Right hindlimb (tissue), 1 donor: ENCODE measurements around the gene MTRF1L.
"Not testable (repeated sequence)": the region's sequence is repeated elsewhere in the genome, so short reads cannot be mapped to it uniquely, and the experiment has no call there.

Experiments used
- DNase-seq: peaks from one replicate; pipeline ENCODE4 v3.0.0-alpha.2; 2018

The MTRF1L gene

DNA sequence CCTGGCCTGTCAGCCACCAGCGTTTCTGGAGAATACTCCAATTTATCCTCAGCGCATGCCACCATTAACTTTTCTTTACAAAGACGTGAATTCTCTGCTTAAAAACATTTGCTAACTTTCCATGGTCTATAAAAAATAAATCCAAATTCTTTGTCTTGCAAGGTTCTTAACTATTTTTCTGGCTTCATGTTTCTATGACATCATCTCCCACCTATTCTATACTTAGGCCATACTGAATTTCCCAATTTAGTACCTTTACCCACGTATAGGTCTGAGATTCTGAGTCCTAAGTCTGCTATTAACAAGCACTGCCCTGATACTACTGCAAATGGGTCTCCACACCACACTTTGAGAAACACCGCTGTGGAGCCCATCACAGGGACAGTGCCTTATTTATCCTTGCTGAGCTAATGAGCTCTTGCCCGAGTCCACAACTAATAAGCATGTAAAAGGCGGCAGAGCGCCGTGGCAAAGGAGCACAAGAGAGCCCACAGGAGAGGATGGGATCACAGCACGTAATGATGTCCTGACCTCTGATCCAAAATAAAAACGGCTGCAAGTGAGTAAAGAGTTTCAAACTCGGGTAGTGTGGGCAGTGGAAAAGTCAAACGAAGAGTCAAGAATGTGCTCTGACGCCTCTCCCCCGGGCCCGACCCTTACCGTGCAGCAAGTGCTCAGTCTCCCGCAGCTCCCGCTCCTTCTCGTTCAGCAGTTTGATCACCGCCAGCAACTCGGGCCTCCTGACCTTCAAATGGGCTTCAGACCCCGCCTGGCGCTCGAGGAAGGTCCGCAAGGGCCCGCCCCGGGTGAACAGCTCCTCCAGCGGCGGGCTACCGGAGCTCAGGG, 519 bp downstream of the MTRF1L start:
- no peak for DNase-seq

DNA sequence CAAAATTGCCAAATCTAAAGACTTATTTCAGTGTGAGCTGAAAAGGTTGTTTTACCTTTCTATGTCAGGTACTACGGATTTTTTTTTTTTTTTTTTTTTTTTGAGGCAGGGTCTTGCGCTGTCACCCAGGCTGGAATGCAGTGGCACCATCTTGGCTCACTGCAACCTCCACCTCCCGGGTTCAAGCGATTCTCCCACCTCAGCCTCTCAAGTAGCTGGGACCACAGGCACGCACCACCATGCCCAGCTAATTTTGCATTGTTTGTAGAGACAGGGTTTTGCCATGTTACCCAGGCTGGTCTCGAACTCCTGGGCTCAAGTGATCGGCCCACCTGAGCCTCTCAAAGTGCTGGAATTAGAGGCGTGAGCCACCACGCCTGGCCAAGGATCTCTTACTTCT, 1.7 kb downstream of the MTRF1L start:
- not testable (repeated sequence) for DNase-seq

GRCh38 chr6:153000243-153000642, 2.3 kb downstream of the MTRF1L start:
- no peak for DNase-seq

DNA sequence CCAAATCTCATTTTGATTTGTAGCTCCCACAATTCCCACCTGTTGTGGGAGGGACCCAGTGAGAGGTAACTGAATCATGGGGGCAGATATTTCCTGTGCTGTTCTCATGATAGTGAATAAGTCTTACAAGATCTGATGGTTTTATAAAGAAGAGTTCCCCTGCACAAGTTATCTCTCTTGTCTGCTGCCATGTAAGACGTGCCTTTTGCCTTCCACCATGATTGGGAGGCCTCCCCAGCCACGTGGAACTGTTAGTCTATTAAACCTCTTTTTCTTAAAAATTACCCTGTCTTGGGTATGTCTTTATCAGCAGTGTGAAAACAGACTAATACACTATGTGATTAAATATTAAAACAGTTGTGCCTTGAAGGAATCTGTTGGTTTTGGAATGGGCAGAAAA, 3.0 kb downstream of the MTRF1L start:
- not testable (repeated sequence) for DNase-seq

GRCh38 chr6:152993847-152994246, 8.7 kb downstream of the MTRF1L start:
- no peak for DNase-seq

DNA sequence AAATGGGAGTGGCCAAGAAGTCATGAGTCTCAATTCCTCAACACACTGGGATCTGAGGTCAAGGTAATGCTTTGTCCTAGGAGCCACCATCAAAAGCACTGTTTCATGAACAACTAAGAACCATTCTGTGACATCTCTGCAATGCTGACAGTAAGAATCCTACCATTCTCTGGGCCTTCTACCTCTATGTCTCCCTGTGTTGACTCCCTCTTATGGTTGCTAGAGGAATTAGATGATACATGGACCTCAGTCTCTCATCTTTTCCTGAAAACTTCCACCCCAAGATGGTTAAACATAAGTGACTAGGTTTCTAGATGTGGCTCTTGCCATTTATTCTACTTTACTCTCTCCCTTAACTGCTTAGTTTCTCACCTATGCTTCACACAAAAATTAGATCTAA, 9.1 kb downstream of the MTRF1L start:
- DNase-seq: no peak

DNA sequence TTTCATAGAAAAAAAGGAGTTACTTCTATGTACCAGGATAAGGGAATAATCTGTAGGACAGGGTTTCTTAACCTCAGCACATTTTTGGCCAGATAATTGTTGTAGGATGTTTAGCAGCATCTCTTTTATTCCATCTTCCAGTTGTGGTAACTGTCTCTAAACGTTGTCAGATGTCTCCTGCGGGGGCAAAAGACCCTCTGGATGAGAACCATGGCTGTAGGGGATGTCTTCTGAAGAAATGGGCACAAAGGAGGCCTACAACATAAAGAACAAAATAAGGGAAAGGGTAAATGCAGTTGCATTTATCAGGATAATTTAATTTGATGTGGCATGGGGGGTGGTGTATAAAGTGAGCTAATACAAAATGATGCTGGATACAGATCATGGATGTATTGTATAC, 15.5 kb downstream of the MTRF1L start:
- no peak for DNase-seq

GRCh38 chr6:152985300-152985699, 17.2 kb downstream of the MTRF1L start:
- DNase-seq: not testable (repeated sequence)

GRCh38 chr6:152984513-152984872, 18.0 kb downstream of the MTRF1L start:
- no peak for DNase-seq

- peak; percentile 86 for DNase-seq
Measured at GRCh38 chr6:152983637-152984512, 18.6 kb downstream of the MTRF1L start.

- peak; percentile 99 for DNase-seq
Measured at GRCh38 chr6:152982904-152983636, 19.4 kb downstream of the MTRF1L start, which contains the start of gene FBXO5. FBXO5 (minus strand) TSS chr6:152983041; CDS start chr6:152982959, 82 bp downstream.

DNA sequence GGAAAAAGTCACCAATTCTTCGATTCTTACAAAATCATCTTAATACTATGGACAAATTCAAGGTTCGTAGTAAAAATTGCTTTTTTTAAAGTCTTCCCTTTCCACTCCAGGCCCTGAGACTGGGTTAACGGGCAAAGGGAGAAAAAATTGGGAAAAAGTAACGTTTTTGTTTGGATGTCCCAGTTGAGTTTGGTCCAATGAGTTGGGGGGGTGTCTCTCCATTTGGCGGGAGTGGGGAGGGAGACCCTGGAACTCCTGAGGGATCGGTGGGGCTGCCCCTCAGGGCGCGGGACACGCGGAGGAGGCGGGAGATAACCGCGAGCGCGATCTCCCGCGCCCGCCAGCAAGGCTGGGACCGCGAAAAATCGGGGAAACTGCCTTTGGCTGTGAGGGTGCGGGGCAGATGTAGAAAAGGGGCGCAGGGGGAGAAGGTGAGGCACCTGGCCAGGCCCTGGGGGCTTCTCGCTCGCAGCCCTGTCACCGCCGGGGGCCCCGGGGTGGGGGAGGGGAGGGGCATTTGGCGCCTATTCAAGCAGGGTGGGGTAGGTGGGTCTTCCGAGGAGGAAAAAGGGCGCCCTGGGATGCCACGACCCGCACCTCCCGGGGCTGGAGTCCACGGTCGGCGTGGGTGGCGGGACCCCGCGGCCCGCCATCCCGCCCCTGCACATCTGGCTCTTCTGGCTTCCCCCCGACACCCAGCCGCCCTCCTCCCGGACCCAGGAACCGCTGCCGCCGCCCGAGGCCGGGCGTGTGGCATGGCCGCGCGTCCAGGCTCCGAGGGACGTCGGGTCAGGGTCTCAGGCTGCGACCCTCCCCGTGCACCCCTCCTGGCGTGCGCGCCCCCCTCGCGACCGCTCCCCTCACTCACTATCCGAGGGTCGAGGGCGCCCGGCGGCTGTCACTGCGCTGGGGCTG, 20.3 kb downstream of the MTRF1L start:
- DNase-seq: peak; percentile 42

- DNase-seq: no peak
Measured at GRCh38 chr6:152981219-152981618, 21.3 kb downstream of the MTRF1L start.

DNA sequence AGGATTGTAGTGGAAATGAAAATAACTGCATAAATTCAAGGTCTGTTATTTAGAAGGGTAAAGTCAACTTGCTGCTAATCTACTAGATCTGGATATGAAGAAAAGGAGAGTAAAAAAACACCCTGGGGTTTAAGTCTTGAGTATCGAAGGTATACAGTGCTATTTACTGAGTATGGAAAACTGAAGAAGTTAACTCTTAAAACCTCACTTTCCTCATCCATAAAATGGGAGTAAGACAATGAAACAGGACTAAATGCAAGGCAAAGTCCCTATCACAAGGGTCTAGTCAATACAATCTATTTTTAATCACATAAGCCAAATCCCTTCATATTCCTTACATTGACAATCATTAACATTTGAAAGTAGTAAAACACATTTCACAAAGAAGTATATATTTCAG, 21.9 kb downstream of the MTRF1L start:
- no peak for DNase-seq

DNA sequence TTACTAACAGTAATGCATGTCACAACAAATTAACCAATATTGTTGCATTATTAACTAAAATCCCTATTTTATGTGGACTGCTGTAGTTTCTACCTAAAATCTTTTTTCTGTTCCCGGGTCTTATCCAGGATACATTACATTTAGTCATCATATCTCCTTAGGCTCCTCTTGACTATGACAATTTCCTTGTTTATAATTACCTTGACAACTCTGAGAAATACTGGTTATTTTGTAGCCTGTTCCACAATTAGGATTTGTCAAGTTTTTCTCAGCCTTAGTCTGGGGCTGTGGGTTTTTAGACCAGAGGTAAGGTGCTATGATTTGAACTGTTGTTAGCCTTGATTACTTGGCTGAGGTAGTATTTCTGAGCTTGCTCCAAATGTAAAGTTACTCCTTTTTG, 23.4 kb downstream of the MTRF1L start:
- no peak for DNase-seq

DNA sequence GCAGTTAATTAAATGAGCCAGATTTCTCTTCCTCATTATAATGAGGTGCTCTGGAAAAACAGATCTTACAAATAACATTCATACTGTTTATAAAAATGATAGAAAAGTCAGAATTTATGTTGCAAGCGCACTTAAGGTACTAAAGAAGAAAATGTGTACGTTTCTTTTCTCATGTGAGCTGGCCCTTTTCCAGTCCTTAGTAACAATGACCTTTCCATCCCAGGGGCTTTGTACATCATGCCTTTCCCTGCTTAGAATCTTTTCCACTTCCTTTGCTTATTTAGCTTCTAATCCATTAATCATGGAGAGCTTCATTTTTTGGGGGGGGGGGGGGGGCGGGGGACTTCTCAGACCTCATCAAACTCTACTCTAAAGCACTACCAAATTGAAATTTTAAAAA, 24.5 kb downstream of the MTRF1L start:
- DNase-seq: no peak

GRCh38 chr6:152977556-152977955, 25.0 kb downstream of the MTRF1L start:
- no peak for DNase-seq

GRCh38 chr6:152976749-152977148, 25.8 kb downstream of the MTRF1L start:
- DNase-seq: no peak

DNA sequence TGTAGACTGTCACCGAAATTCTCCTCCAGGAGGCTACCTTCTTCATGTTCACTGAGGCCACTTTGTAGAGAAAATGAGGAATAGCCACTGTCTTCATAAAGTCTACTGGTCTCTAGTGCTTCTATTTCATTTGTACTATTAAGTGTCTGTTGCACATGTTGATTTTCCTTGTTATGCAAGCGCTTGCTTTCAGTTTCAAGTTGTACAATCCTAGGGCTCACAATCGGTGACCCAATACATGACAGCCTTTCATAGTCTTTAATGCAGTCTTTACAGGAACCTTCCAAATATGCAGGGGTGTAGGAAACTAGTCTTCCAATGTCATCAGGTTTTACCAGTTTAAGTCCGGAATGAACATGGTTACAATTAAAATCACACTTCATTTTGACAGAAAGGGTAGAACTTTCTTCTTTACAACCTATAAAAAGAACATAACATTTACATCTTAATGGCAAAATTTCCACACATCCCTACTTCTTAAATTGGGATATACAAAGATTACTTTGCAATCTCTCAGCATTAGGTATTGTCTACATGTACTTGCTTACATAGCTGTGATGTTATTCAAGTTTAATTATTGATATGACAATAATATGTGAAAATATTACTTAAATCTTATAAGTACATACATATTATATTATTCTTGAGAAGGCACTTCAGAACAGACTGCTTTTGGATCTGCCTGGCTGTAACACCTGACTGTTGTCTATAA, 27.1 kb downstream of the MTRF1L start:
- DNase-seq: no peak

GRCh38 chr6:152973916-152974315, 28.6 kb downstream of the MTRF1L start:
- DNase-seq: no peak

GRCh38 chr6:152969688-152970418, 32.7 kb downstream of the MTRF1L start:
- no peak for DNase-seq
